K562 (cell line): ENCODE measurements around the gene ST6GALNAC3. TPM values are rescaled to one million over a fixed set of nuclear protein-coding genes. Genes with fewer than 3 reads are reported as not detected.

Source experiments
- ATAC-seq: fragments of 200-7000 bp; cut with Tn5 transposase; 3 replicates; pipeline ENCODE4 v1.9.1; 2020; ENCODE audit warnings: moderate library complexity
- BruUV-seq: library from RNA; stranded (reverse); fragments of 400-500 nt; replicated peaks from 2 replicates; lab custom pipeline; 2021; lab: Mats Ljungman, UMichigan
- CTCF ChIA-PET: fragments of 300-600 bp; formaldehyde crosslinking; extraction: SDS; loops from one replicate; lab custom pipeline; 2021; ENCODE audit warnings: low intra/inter-chr PET ratio; lab: Yijun Ruan, JAX
- POLR2A ChIA-PET: fragments of 300-600, 350-650 bp; sonication (Branson Sonifier 250); formaldehyde crosslinking; extraction: SDS; loops from one replicate; lab custom pipeline; 2021; ENCODE audit warnings: antibody characterized with exemption, inconsistent platforms; lab: Yijun Ruan, JAX
- DNase-seq, 4 experiments: peaks; one replicate each; pipeline versions ENCODE4 v3.0.0 to v3.0.0-alpha.2; 2011 to 2018; ENCODE audit warnings: low spot score in 3 of 4, mixed read lengths in 3 of 4; ENCODE audit errors: extremely low read depth in 1 of 4
- FAIRE-seq: peaks from 2 replicates; lab custom pipeline; 2011; peaks lifted over from hg19 to GRCh38; lab: Jason Lieb, UNC
- H2AFZ ChIP-seq: 2 replicates; pipeline ENCODE4 v1.6.0; 2011; ENCODE audit warnings: low read depth, low read length, control low read depth, inconsistent platforms
- H3K27ac ChIP-seq: fragments of 200-600 bp; 3 replicates; pipeline ENCODE4 v1.8.0; 2011; ENCODE audit warnings: low read depth, mild to moderate bottlenecking, control low read depth, inconsistent platforms, low read length, moderate library complexity, mixed read lengths; ENCODE audit errors: extremely low read depth
- H3K27me3 ChIP-seq, 2 experiments: fragments of 300-600 bp in 1 of 2; 2 replicates in 1 of 2; 3 replicates in 1 of 2; pipeline versions ENCODE4 v1.6.0 to v1.8.0; 2011; ENCODE audit warnings: inconsistent platforms in 2 of 2, low read length in 2 of 2, mild to moderate bottlenecking in 1 of 2, mixed read lengths in 1 of 2, moderate library complexity in 1 of 2; ENCODE audit not compliant: control insufficient read depth in 2 of 2, insufficient read depth in 2 of 2
- H3K36me3 ChIP-seq: fragments of 300-600 bp; 3 replicates; pipeline ENCODE4 v1.8.0; 2011; ENCODE audit warnings: mild to moderate bottlenecking, low read length, inconsistent platforms; ENCODE audit not compliant: control insufficient read depth, insufficient read depth
- H3K4me1 ChIP-seq, 2 experiments: fragments of 200-600 bp in 1 of 2; replicated peaks in 1 of 2; 2 replicates in 1 of 2; 3 replicates in 1 of 2; pipeline versions ENCODE4 v1.5.1 to v1.8.0; 2011; ENCODE audit warnings: inconsistent platforms in 2 of 2, low read length in 2 of 2, mild to moderate bottlenecking in 1 of 2, mixed read lengths in 1 of 2, moderate library complexity in 1 of 2; ENCODE audit not compliant: control insufficient read depth in 2 of 2, insufficient read depth in 2 of 2
- H3K4me2 ChIP-seq: 2 replicates; pipeline ENCODE4 v1.6.1; 2011; ENCODE audit warnings: low read length, control low read depth, inconsistent platforms, mixed read lengths; ENCODE audit not compliant: insufficient read depth
- H3K4me3 ChIP-seq: fragments of 200-600 bp; sonication (generic), shearing (Covaris generic); 2 replicates; pipeline ENCODE4 v1.5.1; 2016; ENCODE audit warnings: control low read depth, inconsistent platforms
- H3K79me2 ChIP-seq: fragments of 200-600 bp; 3 replicates; pipeline ENCODE4 v1.8.0; 2011; ENCODE audit warnings: low read length, inconsistent platforms; ENCODE audit not compliant: control insufficient read depth, insufficient read depth
- H3K9ac ChIP-seq, 2 experiments: 2 replicates each; pipeline versions ENCODE4 v1.6.0 to v1.6.1; 2011; ENCODE audit warnings: low read depth in 2 of 2, low read length in 2 of 2, control low read depth in 1 of 2, inconsistent platforms in 1 of 2, mild to moderate bottlenecking in 1 of 2, mixed read lengths in 1 of 2; ENCODE audit not compliant: insufficient read depth in 1 of 2
- H3K9me1 ChIP-seq: one replicate; pipeline ENCODE4 v1.6.0; 2011; ENCODE audit warnings: inconsistent platforms, mild to moderate bottlenecking, low read length, moderate library complexity; ENCODE audit not compliant: control insufficient read depth, insufficient read depth
- H3K9me3 ChIP-seq: replicated peaks from 2 replicates; pipeline ENCODE4 v1.5.1; 2011; ENCODE audit warnings: low read depth, low read length, inconsistent platforms; ENCODE audit not compliant: control insufficient read depth, insufficient read depth
- H4K20me1 ChIP-seq: replicated peaks from 2 replicates; pipeline ENCODE4 v1.6.1; 2011; ENCODE audit warnings: low read length, inconsistent platforms, mixed read lengths; ENCODE audit not compliant: control insufficient read depth, insufficient read depth
- BMI1 ChIP-seq: fragments of 150-350 bp; IDR thresholded peaks from 2 replicates; pipeline ENCODE4 v1.6.1; 2014; ENCODE audit warnings: low read length
- EP300 ChIP-seq: IDR thresholded peaks from 2 replicates; pipeline ENCODE4 v1.6.1; 2012; ENCODE audit warnings: low read length, improper control_type of control experiment
- FOXK2 ChIP-seq, 2 experiments: fragments of 450-650 bp; IDR thresholded peaks in 1 of 2; conservative IDR thresholded peaks in 1 of 2; 2 replicates each; pipeline ENCODE4 v1.6.1; 2016; ENCODE audit warnings: low read depth in 2 of 2, mild to moderate bottlenecking in 1 of 2
- HCFC1 ChIP-seq: IDR thresholded peaks from 2 replicates; pipeline ENCODE4 v1.6.1; 2012; ENCODE audit warnings: low read depth, low read length, improper control_type of control experiment
- HEY1 ChIP-seq: fragments of 250-450 bp; sonication (Bioruptor Pico); IDR thresholded peaks from 2 replicates; pipeline ENCODE4 v1.5.0; 2020; ENCODE audit warnings: mild to moderate bottlenecking, moderate library complexity, borderline replicate concordance
- IRF9 ChIP-seq: fragments of 450-650 bp; IDR thresholded peaks from 2 replicates; pipeline ENCODE4 v1.6.1; 2016; ENCODE audit warnings: missing biosample characterization, missing genetic modification characterization
- KLF13 ChIP-seq: fragments of 450-650 bp; IDR thresholded peaks from 2 replicates; pipeline ENCODE4 v1.6.1; 2016; ENCODE audit warnings: missing genetic modification characterization, low read depth, mild to moderate bottlenecking, missing compliant biosample characterization, moderate library complexity, borderline replicate concordance
- NR2C2 ChIP-seq, 2 experiments: fragments of 200-800 bp in 1 of 2; sonication (Bioruptor generic) in 1 of 2; sonication (generic) in 1 of 2; formaldehyde crosslinking in 1 of 2; IDR thresholded peaks; 2 replicates each; pipeline versions ENCODE4 v1.6.1 to v1.8.0; 2016 to 2022; ENCODE audit warnings: mild to moderate bottlenecking in 1 of 2, missing compliant biosample characterization in 1 of 2, missing genetic modification characterization in 1 of 2, missing genetic modification reagents in 1 of 2
- OTX1 ChIP-seq: fragments of 450-650 bp; formaldehyde crosslinking; IDR thresholded peaks from 2 replicates; pipeline ENCODE4 v1.4.0; 2022; ENCODE audit warnings: mild to moderate bottlenecking
- POLR2G ChIP-seq: fragments of 200-400 bp; formaldehyde crosslinking; IDR thresholded peaks from 2 replicates; pipeline ENCODE4 v1.6.1; 2017; ENCODE audit warnings: low read depth, mild to moderate bottlenecking, antibody characterized with exemption, low read length, moderate library complexity
- SMAD3 ChIP-seq: fragments of 450-650 bp; formaldehyde crosslinking; conservative IDR thresholded peaks from 2 replicates; pipeline ENCODE4 v1.4.0; 2020; ENCODE audit warnings: mild to moderate bottlenecking
- SRSF7 ChIP-seq: fragments of 200-400 bp; formaldehyde crosslinking; optimal IDR thresholded peaks from 2 replicates; pipeline ENCODE3; 2017; ENCODE audit warnings: mild to moderate bottlenecking, low read depth, low read length
- STAT6 ChIP-seq: sonication (generic); formaldehyde crosslinking; IDR thresholded peaks from 2 replicates; pipeline ENCODE4 v1.8.1; 2023; ENCODE audit warnings: mild to moderate bottlenecking, missing genetic modification reagents
- U2AF2 ChIP-seq: fragments of 200-400 bp; formaldehyde crosslinking; optimal IDR thresholded peaks from 2 replicates; pipeline ENCODE3; 2017; ENCODE audit warnings: low read depth, mild to moderate bottlenecking, low read length
- ZC3H4 ChIP-seq: sonication (generic); formaldehyde crosslinking; IDR thresholded peaks from 2 replicates; pipeline ENCODE4 v1.9.0; 2021; ENCODE audit warnings: missing genetic modification reagents, borderline replicate concordance
- ZNF140 ChIP-seq: fragments of 250-450 bp; sonication (Bioruptor Pico); IDR thresholded peaks from 2 replicates; pipeline ENCODE4 v1.8.0; 2021; ENCODE audit warnings: moderate library complexity, mild to moderate bottlenecking, inconsistent platforms
- ZNF175 ChIP-seq: fragments of 200-800 bp; sonication (Bioruptor generic); IDR thresholded peaks from 2 replicates; pipeline ENCODE4 v1.6.1; 2016; ENCODE audit warnings: low read depth, mild to moderate bottlenecking, missing genetic modification characterization, missing compliant biosample characterization
- ZNF561 ChIP-seq: fragments of 450-650 bp; formaldehyde crosslinking; conservative IDR thresholded peaks from 2 replicates; pipeline ENCODE4 v1.4.0; 2020; ENCODE audit warnings: mild to moderate bottlenecking, moderate library complexity
- WGBS: fragments of 100-300 bp; shearing (Covaris generic); methylation state at CpG from one replicate; pipeline ENCODE4 v1.1.6; 2016; ENCODE audit warnings: low coverage, mixed read lengths; ENCODE audit not compliant: insufficient coverage; ENCODE audit errors: missing lambda C conversion rate; 5-methylcytosine and 5-hydroxymethylcytosine counted together
- in situ Hi-C: fragments of 300-500 bp; cut with MboI; formaldehyde crosslinking; loops from 4 replicates; pipeline ENCODE4 v1.15.0; 2018; ENCODE audit warnings: inconsistent platforms, mixed read lengths
- intact Hi-C: fragments of 100-400 bp; cut with micrococcal nuclease; formaldehyde crosslinking; loops from 2 replicates; pipeline ENCODE4 v1.14.2; 2022
- polyA plus RNA-seq, 8 experiments: library from polyadenylated mRNA; depleted of rRNA in 4 of 8; stranded (reverse) in 5 of 8; unstranded in 3 of 8; fragments of >200 nt; fragmentation: Nextera tagmentation in 2 of 8; fragmentation: Illumina TruSeq in 1 of 8; extraction: Ambion mirVana in 2 of 8; extraction: Trizol in 1 of 8; gene quantifications; 2 replicates each; pipeline versions ENCODE4 v1.2.1 to v1.2.3, GENCODE V29; 2011 to 2014; ENCODE audit warnings: inconsistent platforms in 1 of 8, missing spikeins in 1 of 8
- total RNA-seq, 7 experiments: library from RNA; depleted of rRNA in 6 of 7; stranded (reverse); fragments of >200 nt in 6 of 7; fragmentation: Illumina TruSeq in 2 of 7; extraction: Trizol in 2 of 7; gene quantifications; 2 replicates each; pipeline versions ENCODE4 v1.2.1 to v1.2.3, GENCODE V29; 2011 to 2021; ENCODE audit warnings: low replicate concordance in 1 of 7

Gene ST6GALNAC3
- total and polyA plus RNA-seq, 9 of the 15 experiments (the other 6 are each of a cell fraction or from before 2014, with no cell fraction given) = 0.04 to 0.29 (median 0.18) TPM; not detected in 6

- no peaks in the 10 kb centered on the region for H4K20me1 ChIP-seq
- TF ChIP-seq KLF13 (tag) = no peak
- TF ChIP-seq HEY1 (CRISPR knock-in tag) = no peak
- TF ChIP-seq HCFC1 = no peak
- TF ChIP-seq FOXK2 (conservative IDR thresholded peaks at IDR 0.05 in 1 of 2, IDR thresholded peaks at IDR 0.05 in 1 of 2; ENCODE audit: low read depth in 2 of 2) = no peak
- TF ChIP-seq ZC3H4 (CRISPR knock-in tag) = no peak
- TF ChIP-seq OTX1 = no peak
- no peak for TF ChIP-seq ZNF175 (CRISPR knock-in tag)
- no peak for TF ChIP-seq NR2C2 (CRISPR knock-in tag; IDR thresholded peaks at IDR 0.05)
- no peak for TF ChIP-seq NR2C2 (tag; IDR thresholded peaks at IDR 0.05)
- no peak for TF ChIP-seq BMI1
- TF ChIP-seq EP300 = no peak
- TF ChIP-seq U2AF2 = no peak
- TF ChIP-seq ZNF561 (CRISPR knock-in tag) = no peak
- no peak for TF ChIP-seq IRF9
- TF ChIP-seq SMAD3 = no peak
- no peak for TF ChIP-seq ZNF140
- no peak for TF ChIP-seq SRSF7
- TF ChIP-seq STAT6 (CRISPR knock-in tag) = no peak
- no peak for TF ChIP-seq POLR2G
- FAIRE-seq (no peak), ATAC-seq (no peak), DNase-seq (no peak)
- no peaks in the 10 kb centered on the region for H3K9me1 ChIP-seq
- ChIA-PET CTCF (no interaction called here), POLR2A (no interaction called here)
- H3K4me2 ChIP-seq = no peak overlapping the region
- no peaks in the 10 kb centered on the region for H3K79me2 ChIP-seq
- 0% methylated on average over 3 of the region's 3 CpGs for WGBS
- no peak overlapping the region for H3K27ac ChIP-seq
- no peaks in the 10 kb centered on the region for H3K9me3 ChIP-seq
- H2AFZ ChIP-seq = no peak overlapping the region
- no peak overlapping the region for H3K9ac ChIP-seq
- intact Hi-C loops = no loop called here
- H3K4me1 ChIP-seq = no peaks in the 10 kb centered on the region
- in situ Hi-C loops = no loop called here
- no peaks in the 10 kb centered on the region for H3K27me3 ChIP-seq
- BruUV-seq = no TSS peak
- no peak overlapping the region for H3K4me3 ChIP-seq
- no peaks in the 10 kb centered on the region for H3K36me3 ChIP-seq
These were observed 40.6 kb upstream of the ST6GALNAC3 start for GRCh38 chr1:76033800-76034475.
